Measurements from ENCODE around the gene SCUBE1.
A peak's percentile ranks its signal among the peaks of the same experiment; 100 is the strongest.

Gene SCUBE1

GRCh38 chr22:43216738-43217137 is 126.4 kb downstream of the SCUBE1 start:
- DNase-seq (ENCODE audit: low read depth in 2 of 2), result no peak

- no peak for DNase-seq (ENCODE audit: low read depth in 2 of 2)
Observed at GRCh38 chr22:43213962-43214361, 129.2 kb downstream of the SCUBE1 start.

GRCh38 chr22:43213051-43213450 is 130.1 kb downstream of the SCUBE1 start:
- DNase-seq (ENCODE audit: low read depth in 2 of 2), result no peak

- DNase-seq (ENCODE audit: low read depth in 2 of 2), result no peak
Observed at GRCh38 chr22:43212434-43212952, 130.7 kb downstream of the SCUBE1 start.

- no peak for DNase-seq (ENCODE audit: low read depth in 2 of 2)
Observed at GRCh38 chr22:43211941-43212433, 131.2 kb downstream of the SCUBE1 start.

GRCh38 chr22:43210631-43211515 is 132.3 kb downstream of the SCUBE1 start:
- DNase-seq (ENCODE audit: low read depth in 2 of 2), result no peak

GRCh38 chr22:43209971-43210370 is 133.2 kb downstream of the SCUBE1 start:
- no peak for DNase-seq (ENCODE audit: low read depth in 2 of 2)

- DNase-seq (ENCODE audit: low read depth in 2 of 2), result no peak
Observed at GRCh38 chr22:43209523-43209890, 133.7 kb downstream of the SCUBE1 start.

- DNase-seq (ENCODE audit: low read depth in 2 of 2), result no peak
Observed at GRCh38 chr22:43208703-43209522, 134.3 kb downstream of the SCUBE1 start.

- no peak for DNase-seq (ENCODE audit: low read depth in 2 of 2)
Observed at GRCh38 chr22:43207849-43208702, 135.1 kb downstream of the SCUBE1 start.

GRCh38 chr22:43207386-43207785 is 135.8 kb downstream of the SCUBE1 start:
- DNase-seq (ENCODE audit: low read depth in 2 of 2), result no peak

GRCh38 chr22:43206509-43207161 is 136.5 kb downstream of the SCUBE1 start:
- no peak for DNase-seq (ENCODE audit: low read depth in 2 of 2)

- peak in 1 of 2 donors; percentile 7 for DNase-seq (ENCODE audit: low read depth in 2 of 2)
Observed at GRCh38 chr22:43205748-43206508, 137.2 kb downstream of the SCUBE1 start.

- no peak for DNase-seq (ENCODE audit: low read depth in 2 of 2)
Observed at GRCh38 chr22:43205261-43205691, 137.9 kb downstream of the SCUBE1 start.

- DNase-seq (ENCODE audit: low read depth in 2 of 2), result no peak
Observed at GRCh38 chr22:43203471-43203981, 139.6 kb downstream of the SCUBE1 start.

GRCh38 chr22:43202756-43203410 is 140.3 kb downstream of the SCUBE1 start:
- DNase-seq (ENCODE audit: low read depth in 2 of 2), result no peak

GRCh38 chr22:43202326-43202725 is 140.8 kb downstream of the SCUBE1 start:
- no peak for DNase-seq (ENCODE audit: low read depth in 2 of 2)

- DNase-seq (ENCODE audit: low read depth in 2 of 2), result no peak
Observed at GRCh38 chr22:43201486-43202219, 141.5 kb downstream of the SCUBE1 start.

GRCh38 chr22:43200555-43200954 is 142.6 kb downstream of the SCUBE1 start:
- no peak for DNase-seq (ENCODE audit: low read depth in 2 of 2)
